GM21576 (cell line): ENCODE measurements around the gene BTBD9.

Experiments
- ATAC-seq: cut with Tn5 transposase; IDR thresholded peaks from one replicate; pipeline ENCODE4 v1.9.1; 2021; ENCODE audit warnings: mild to moderate bottlenecking, moderate library complexity; ENCODE audit not compliant: unreplicated experiment

Gene BTBD9

GRCh38 chr6:38156818-38157565 lies 482.7 kb downstream of the BTBD9 start:
- no peak for ATAC-seq

- ATAC-seq, result no peak
These were observed 484.0 kb downstream of the BTBD9 start for GRCh38 chr6:38155621-38156204.

- no peak for ATAC-seq
These were observed 484.6 kb downstream of the BTBD9 start for GRCh38 chr6:38155144-38155543.

GRCh38 chr6:38154731-38155130 lies 485.0 kb downstream of the BTBD9 start:
- ATAC-seq, result no peak

GRCh38 chr6:38153798-38154345 lies 485.9 kb downstream of the BTBD9 start:
- ATAC-seq, result no peak

- no peak for ATAC-seq
These were observed 486.5 kb downstream of the BTBD9 start for GRCh38 chr6:38153076-38153797.

- ATAC-seq, result no peak
These were observed 487.1 kb downstream of the BTBD9 start for GRCh38 chr6:38152620-38153019.

- no peak for ATAC-seq
These were observed 487.9 kb downstream of the BTBD9 start for GRCh38 chr6:38151580-38152500.

GRCh38 chr6:38150681-38151296 lies 488.9 kb downstream of the BTBD9 start:
- no peak for ATAC-seq

GRCh38 chr6:38150021-38150420 lies 489.7 kb downstream of the BTBD9 start:
- ATAC-seq, result no peak

GRCh38 chr6:38149531-38149930 lies 490.2 kb downstream of the BTBD9 start:
- ATAC-seq, result no peak

- ATAC-seq, result no peak
These were observed 491.1 kb downstream of the BTBD9 start for GRCh38 chr6:38148606-38149005.

GRCh38 chr6:38146734-38147027 lies 493.0 kb downstream of the BTBD9 start:
- ATAC-seq, result no peak

- ATAC-seq, result no peak
These were observed 493.6 kb downstream of the BTBD9 start for GRCh38 chr6:38146021-38146733.

- no peak for ATAC-seq
These were observed 495.3 kb downstream of the BTBD9 start for GRCh38 chr6:38144365-38144945.

GRCh38 chr6:38143191-38144150 lies 496.3 kb downstream of the BTBD9 start:
- ATAC-seq, result no peak

- no peak for ATAC-seq
These were observed 497.4 kb downstream of the BTBD9 start for GRCh38 chr6:38142178-38142902.

- no peak for ATAC-seq
These were observed 498.0 kb downstream of the BTBD9 start for GRCh38 chr6:38141716-38142115.
